HepG2 (cell line): ENCODE measurements around the gene RPRML. TPM values are rescaled to one million over a fixed set of nuclear protein-coding genes. Genes with fewer than 3 reads are reported as not detected.
A peak's percentile ranks its signal among the peaks of the same experiment; 100 is the strongest.

Experiments used
- CEBPZ ChIP-seq: IDR thresholded peaks from 2 replicates; pipeline ENCODE4 v1.6.1; 2012; ENCODE audit warnings: low read length, improper control_type of control experiment
- CSRNP2 ChIP-seq: sonication (generic); formaldehyde crosslinking; conservative IDR thresholded peaks from 2 replicates; pipeline ENCODE4 v1.8.0; 2022; ENCODE audit warnings: low read depth, missing genetic modification reagents
- GTF3A ChIP-seq: sonication (generic); formaldehyde crosslinking; conservative IDR thresholded peaks from 2 replicates; pipeline ENCODE4 v1.4.0; 2020; ENCODE audit warnings: mild to moderate bottlenecking, missing genetic modification reagents
- HMG20B ChIP-seq: conservative IDR thresholded peaks from 2 replicates; pipeline ENCODE4 v1.6.1; 2016; ENCODE audit warnings: missing genetic modification reagents, missing compliant biosample characterization
- HOXA3 ChIP-seq: sonication (generic); formaldehyde crosslinking; IDR thresholded peaks from 2 replicates; pipeline ENCODE4 v1.5.0; 2020; ENCODE audit warnings: missing genetic modification reagents
- KAT7 ChIP-seq: IDR thresholded peaks from 2 replicates; pipeline ENCODE4 v1.6.1; 2018; ENCODE audit warnings: borderline replicate concordance, missing compliant biosample characterization
- MYC ChIP-seq: sonication (generic); formaldehyde crosslinking; IDR thresholded peaks from 2 replicates; pipeline ENCODE4 v1.9.0; 2021; ENCODE audit warnings: missing genetic modification reagents, borderline replicate concordance
- PBX3 ChIP-seq: sonication (generic); formaldehyde crosslinking; IDR thresholded peaks from 2 replicates; pipeline ENCODE4 v1.8.1; 2023; ENCODE audit warnings: missing genetic modification reagents, inconsistent platforms, borderline replicate concordance
- PRDM4 ChIP-seq: sonication (generic); formaldehyde crosslinking; IDR thresholded peaks from 2 replicates; pipeline ENCODE4 v1.9.0; 2021; ENCODE audit warnings: missing genetic modification reagents, borderline replicate concordance
- ZBTB2 ChIP-seq: sonication (generic); formaldehyde crosslinking; IDR thresholded peaks from 2 replicates; pipeline ENCODE4 v1.8.0; 2022; ENCODE audit warnings: low read depth, missing genetic modification reagents
- ZFP41 ChIP-seq: sonication (generic); formaldehyde crosslinking; IDR thresholded peaks from 2 replicates; pipeline ENCODE4 v1.4.0; 2020; ENCODE audit warnings: mild to moderate bottlenecking, missing genetic modification reagents, borderline replicate concordance
- ZNF10 ChIP-seq: sonication (generic); formaldehyde crosslinking; IDR thresholded peaks from 2 replicates; pipeline ENCODE4 v1.4.0; 2020; ENCODE audit warnings: mild to moderate bottlenecking, low read depth, missing genetic modification reagents, borderline replicate concordance
- ZNF703 ChIP-seq: sonication (generic); formaldehyde crosslinking; IDR thresholded peaks from 2 replicates; pipeline ENCODE4 v1.5.1; 2020; ENCODE audit warnings: missing genetic modification reagents, mild to moderate bottlenecking, moderate library complexity, borderline replicate concordance
- ZNF710 ChIP-seq: sonication (generic); formaldehyde crosslinking; IDR thresholded peaks from 2 replicates; pipeline ENCODE4 v1.5.0; 2020; ENCODE audit warnings: mild to moderate bottlenecking, missing genetic modification reagents, borderline replicate concordance
- ZNF777 ChIP-seq: sonication (generic); formaldehyde crosslinking; IDR thresholded peaks from 2 replicates; pipeline ENCODE4 v1.4.0; 2020; ENCODE audit warnings: missing genetic modification reagents
- polyA plus RNA-seq, 8 experiments: library from polyadenylated mRNA; depleted of rRNA in 3 of 8; stranded (reverse) in 7 of 8; unstranded in 1 of 8; fragments of >200 nt; fragmentation: Illumina TruSeq in 4 of 8; extraction: Trizol in 4 of 8; gene quantifications; 2 replicates each; pipeline versions ENCODE4 v1.2.1 to v1.2.3, GENCODE V29; 2011 to 2016; ENCODE audit warnings: low read depth in 4 of 8, missing spikeins in 1 of 8, mixed read lengths in 1 of 8; ENCODE audit not compliant: insufficient read depth in 1 of 8
- total RNA-seq, 5 experiments: library from RNA; depleted of rRNA; stranded (reverse); fragments of >200 nt; fragmentation: Illumina TruSeq; extraction: Trizol; gene quantifications; 2 replicates each; pipeline ENCODE4 v1.2.3, GENCODE V29; 2016; ENCODE audit warnings: low read depth in 1 of 5

The RPRML gene
- total and polyA plus RNA-seq, 2 of the 13 experiments (the other 11 are each of a cell fraction or from before 2014, with no cell fraction given): not detected

GRCh38 chr17:46940692-46941404 is 38.2 kb downstream of the RPRML start (continued):
- no peak for TF ChIP-seq PRDM4 (CRISPR knock-in tag)
- no peak for TF ChIP-seq PBX3 (CRISPR knock-in tag)
- no peak for TF ChIP-seq ZFP41 (CRISPR knock-in tag)
- TF ChIP-seq CSRNP2 (CRISPR knock-in tag): no peak
- no peak for TF ChIP-seq CEBPZ
- TF ChIP-seq MYC (CRISPR knock-in tag): peak; percentile 46; the same call in 1 of the 2 replicates
- no peak for TF ChIP-seq ZNF703 (CRISPR knock-in tag)
- peak; percentile 63 for TF ChIP-seq HOXA3 (CRISPR knock-in tag)
- no peak for TF ChIP-seq ZNF710 (CRISPR knock-in tag)
- no peak for TF ChIP-seq ZBTB2 (CRISPR knock-in tag)
- no peak for TF ChIP-seq ZNF10 (CRISPR knock-in tag)
- TF ChIP-seq ZNF777: no peak
- 0 out of 2 replicates have a peak, but pooled peaks have one; percentile 64 for TF ChIP-seq KAT7
- TF ChIP-seq HMG20B (CRISPR knock-in tag): no peak
- TF ChIP-seq GTF3A (CRISPR knock-in tag): no peak
